AG04450 (cell line): Measurements from ENCODE around the gene SLIT3. TPM values are rescaled to one million over a fixed set of nuclear protein-coding genes. Genes with fewer than 3 reads are reported as not detected.

ENCODE experiments used
- CTCF ChIA-PET: fragments of 300-600, 350-600 bp; formaldehyde crosslinking; extraction: SDS; loops from one replicate; lab custom pipeline; 2022; ENCODE audit warnings: antibody characterized with exemption, inconsistent platforms; lab: Charles Lee
- POLR2A ChIA-PET: fragments of 350-600 bp; formaldehyde crosslinking; extraction: SDS; loops from one replicate; lab custom pipeline; 2021; ENCODE audit warnings: antibody characterized with exemption, inconsistent platforms; lab: Yijun Ruan, JAX
- DNase-seq: peaks from one replicate; pipeline ENCODE4 v3.0.0-alpha.2; 2011; ENCODE audit warnings: low read depth, low spot score
- H3K27ac ChIP-seq: one replicate; pipeline ENCODE4 v1.5.1; 2012; ENCODE audit warnings: low read depth, low read length, control low read depth
- H3K27me3 ChIP-seq: one replicate; pipeline ENCODE4 v1.6.0; 2012; ENCODE audit warnings: low read length; ENCODE audit not compliant: control insufficient read depth, insufficient read depth
- H3K4me3 ChIP-seq: 2 replicates; pipeline ENCODE4 v1.5.1; 2011; ENCODE audit warnings: mild to moderate bottlenecking, low read depth, low read length, control low read depth
- H3K9me3 ChIP-seq: 2 replicates; pipeline ENCODE4 v1.5.1; 2012; ENCODE audit warnings: low read length; ENCODE audit not compliant: control insufficient read depth, insufficient read depth
- polyA plus RNA-seq: library from polyadenylated mRNA; depleted of rRNA; stranded (reverse); fragments of >200 nt; gene quantifications from 2 replicates; pipeline ENCODE4 v1.2.3, GENCODE V29; 2011
- TF ChIP-seq, protein P1 (sequence below): IDR thresholded peaks from 2 replicates; pipeline ENCODE4 v1.5.1; 2011; ENCODE audit warnings: low read depth, low read length, control low read depth, inconsistent platforms

SLIT3 gene
- polyA plus RNA-seq, 1 experiment = 0.26 TPM

DNA sequence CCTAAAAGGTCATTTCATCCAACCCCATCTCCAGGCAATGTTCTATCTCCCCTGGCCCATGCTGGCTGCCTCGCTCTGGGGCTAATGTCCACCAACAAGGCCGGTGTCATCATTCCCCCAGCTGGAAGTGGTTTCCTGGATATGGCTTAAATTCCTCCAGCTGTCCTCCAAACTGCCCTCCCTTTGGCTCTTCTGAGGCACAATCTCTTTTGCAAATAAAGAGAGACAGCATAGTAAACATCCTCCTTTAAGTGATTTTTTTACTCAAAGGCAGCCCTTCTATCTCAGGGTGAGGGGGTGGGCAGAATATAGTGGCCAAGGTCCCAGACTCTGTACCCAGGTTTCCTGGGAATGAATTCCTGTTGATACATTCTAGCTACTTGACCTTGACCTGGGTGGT is 604.3 kb downstream of the SLIT3 start:
- CTCF ChIA-PET = interaction anchor here (1.3 kb wide), 1 partner anchor 17 kb away, joined by 5 read pairs; no protein-coding TSS in a partner anchor
- DNase-seq = no peak
- no peak overlapping the region for H3K4me3 ChIP-seq
- TF ChIP-seq, protein P1, sequence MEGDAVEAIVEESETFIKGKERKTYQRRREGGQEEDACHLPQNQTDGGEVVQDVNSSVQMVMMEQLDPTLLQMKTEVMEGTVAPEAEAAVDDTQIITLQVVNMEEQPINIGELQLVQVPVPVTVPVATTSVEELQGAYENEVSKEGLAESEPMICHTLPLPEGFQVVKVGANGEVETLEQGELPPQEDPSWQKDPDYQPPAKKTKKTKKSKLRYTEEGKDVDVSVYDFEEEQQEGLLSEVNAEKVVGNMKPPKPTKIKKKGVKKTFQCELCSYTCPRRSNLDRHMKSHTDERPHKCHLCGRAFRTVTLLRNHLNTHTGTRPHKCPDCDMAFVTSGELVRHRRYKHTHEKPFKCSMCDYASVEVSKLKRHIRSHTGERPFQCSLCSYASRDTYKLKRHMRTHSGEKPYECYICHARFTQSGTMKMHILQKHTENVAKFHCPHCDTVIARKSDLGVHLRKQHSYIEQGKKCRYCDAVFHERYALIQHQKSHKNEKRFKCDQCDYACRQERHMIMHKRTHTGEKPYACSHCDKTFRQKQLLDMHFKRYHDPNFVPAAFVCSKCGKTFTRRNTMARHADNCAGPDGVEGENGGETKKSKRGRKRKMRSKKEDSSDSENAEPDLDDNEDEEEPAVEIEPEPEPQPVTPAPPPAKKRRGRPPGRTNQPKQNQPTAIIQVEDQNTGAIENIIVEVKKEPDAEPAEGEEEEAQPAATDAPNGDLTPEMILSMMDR = no peak
- POLR2A ChIA-PET = no interaction called here
- H3K9me3 ChIP-seq = no peaks in the 10 kb centered on the region
- H3K27ac ChIP-seq = no peak overlapping the region
- H3K27me3 ChIP-seq = peaks cover 3% of the 10 kb centered on the region

DNA sequence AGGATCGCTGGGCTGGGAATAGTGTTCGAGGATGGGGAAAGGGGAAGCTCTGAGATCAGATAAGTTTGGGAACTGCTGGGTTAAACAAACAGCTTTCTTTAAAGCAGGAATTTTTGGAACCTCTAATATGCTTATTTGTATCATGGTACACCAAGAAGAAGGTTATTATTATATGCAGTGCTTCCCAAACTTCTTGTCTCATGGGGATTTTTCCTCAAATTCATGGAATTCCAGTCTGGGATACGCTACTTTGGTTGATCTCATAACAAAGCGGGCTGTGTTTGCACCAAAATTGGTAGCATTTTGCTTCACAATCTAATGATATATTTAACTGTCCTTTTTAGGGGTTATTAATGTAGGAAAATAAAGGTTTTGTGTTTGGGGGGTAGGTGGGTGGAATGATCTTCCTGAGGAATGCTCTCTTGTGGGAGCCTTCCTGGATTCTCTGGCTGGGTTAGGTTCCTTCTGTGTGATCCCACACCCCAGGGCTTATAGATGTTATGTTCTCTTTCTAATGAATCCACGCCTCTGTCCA is 605.6 kb downstream of the SLIT3 start:
- POLR2A ChIA-PET = no interaction called here
- no peak for DNase-seq
- H3K4me3 ChIP-seq = no peak overlapping the region
- no peak overlapping the region for H3K27ac ChIP-seq
- TF ChIP-seq, protein P1 = no peak
- CTCF ChIA-PET = no interaction called here
- H3K27me3 ChIP-seq = peaks cover 9% of the 10 kb centered on the region
- H3K9me3 ChIP-seq = no peaks in the 10 kb centered on the region

DNA sequence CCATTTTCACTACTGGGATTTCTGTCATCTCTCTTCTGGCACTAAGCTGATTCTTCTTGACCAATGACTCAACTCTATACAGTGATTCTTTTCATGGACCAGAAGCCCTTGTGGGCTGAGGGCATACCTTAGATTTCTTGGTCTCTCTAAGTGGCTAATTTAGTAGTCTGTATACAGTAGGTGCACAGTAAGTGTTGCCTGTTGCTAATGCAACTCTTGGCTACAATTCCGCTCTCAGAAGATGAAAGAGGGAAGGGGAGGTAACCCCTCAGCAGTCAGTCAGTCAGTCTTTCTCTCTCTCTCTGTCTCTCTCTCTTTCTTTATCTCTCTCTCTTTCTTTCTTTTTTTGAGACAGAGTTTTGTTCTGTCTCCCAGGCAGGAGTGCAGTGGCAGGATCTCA is 606.6 kb downstream of the SLIT3 start:
- POLR2A ChIA-PET = no interaction called here
- TF ChIP-seq, protein P1 = no peak
- H3K27me3 ChIP-seq = peaks cover 9% of the 10 kb centered on the region
- H3K9me3 ChIP-seq = no peaks in the 10 kb centered on the region
- H3K27ac ChIP-seq = no peak overlapping the region
- CTCF ChIA-PET = no interaction called here
- no peak for DNase-seq
- H3K4me3 ChIP-seq = no peak overlapping the region

DNA sequence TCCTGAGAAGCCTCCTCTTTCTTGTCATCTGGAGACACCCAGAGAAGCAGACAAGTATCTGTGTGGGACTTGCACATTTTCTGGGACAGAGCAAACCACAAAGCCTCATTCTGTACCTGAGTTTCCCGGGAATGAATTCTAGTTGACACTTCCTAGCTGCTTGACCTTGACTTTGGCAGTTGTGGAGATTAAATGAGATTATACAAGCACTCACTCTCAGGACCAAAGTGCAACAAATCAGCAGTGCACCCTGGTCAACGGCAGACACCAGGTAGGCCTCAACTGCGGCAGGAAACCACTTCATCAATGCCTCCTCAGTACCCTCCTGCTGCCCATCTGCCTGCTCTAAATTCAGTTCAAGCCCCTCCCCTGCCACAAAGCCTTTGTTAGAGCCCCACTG is 607.1 kb downstream of the SLIT3 start:
- H3K27me3 ChIP-seq = peaks cover 9% of the 10 kb centered on the region
- DNase-seq = no peak
- TF ChIP-seq, protein P1 = no peak
- ChIA-PET POLR2A (no interaction called here), CTCF (no interaction called here)
- H3K4me3 ChIP-seq = no peak overlapping the region
- H3K9me3 ChIP-seq = no peaks in the 10 kb centered on the region
- no peak overlapping the region for H3K27ac ChIP-seq

DNA sequence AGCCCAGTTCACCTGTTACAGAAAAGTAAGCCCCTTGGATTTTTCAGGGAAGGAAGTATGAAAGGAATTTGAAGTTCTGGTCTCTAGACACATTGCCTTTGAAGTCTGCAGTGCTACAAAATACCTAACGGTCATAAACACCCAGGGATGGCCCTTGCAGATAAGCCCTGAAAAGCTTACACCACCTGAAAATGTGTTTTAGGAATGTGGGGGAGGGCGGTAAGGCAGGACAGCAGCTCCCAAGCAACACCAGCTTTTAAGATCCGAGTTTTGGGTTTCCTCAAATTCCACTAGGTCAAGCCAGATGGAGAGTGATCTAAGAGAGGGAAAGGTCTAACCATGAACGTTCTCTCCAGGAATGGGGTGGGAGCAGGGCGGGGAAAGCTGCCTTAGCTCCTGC is 607.6 kb downstream of the SLIT3 start:
- Histone ChIP-seq H3K9me3 (no peaks in the 10 kb centered on the region), H3K27me3 (peaks cover 9% of the 10 kb centered on the region), H3K27ac (no peak overlapping the region), H3K4me3 (no peak overlapping the region)
- ChIA-PET POLR2A (no interaction called here), CTCF (no interaction called here)
- no peak for DNase-seq
- TF ChIP-seq, protein P1 = no peak
